Non-pigmented ciliary epithelial cell (primary cell): ENCODE measurements around the gene ZAP70.

Experiments
- DNase-seq: peaks from one replicate; pipeline ENCODE4 v3.0.0-alpha.2; 2010; ENCODE audit warnings: low read depth

The ZAP70 gene

GRCh38 chr2:97788986-97789644 is 75.7 kb downstream of the ZAP70 start:
- DNase-seq: no peak
